Measurements from ENCODE around the gene SOX11. TPM values are rescaled to one million over a fixed set of nuclear protein-coding genes. Genes with fewer than 3 reads are reported as not detected.

Gene SOX11
- total RNA-seq (ENCODE audit: low replicate concordance): not detected in 2 replicates

GRCh38 chr2:5691985-5692529, at the start of gene SOX11:
Gene SOX11 (plus strand): TSS chr2:5692384. CDS start chr2:5692722, 338 bp downstream.

All from smooth muscle cell of the coronary artery (primary cell).